Right forelimb (tissue), 1 donor: ENCODE results near the gene CD36.

Experiments
- DNase-seq: peaks from one replicate; pipeline ENCODE4 v3.0.0-alpha.2; 2018

The CD36 gene

DNA sequence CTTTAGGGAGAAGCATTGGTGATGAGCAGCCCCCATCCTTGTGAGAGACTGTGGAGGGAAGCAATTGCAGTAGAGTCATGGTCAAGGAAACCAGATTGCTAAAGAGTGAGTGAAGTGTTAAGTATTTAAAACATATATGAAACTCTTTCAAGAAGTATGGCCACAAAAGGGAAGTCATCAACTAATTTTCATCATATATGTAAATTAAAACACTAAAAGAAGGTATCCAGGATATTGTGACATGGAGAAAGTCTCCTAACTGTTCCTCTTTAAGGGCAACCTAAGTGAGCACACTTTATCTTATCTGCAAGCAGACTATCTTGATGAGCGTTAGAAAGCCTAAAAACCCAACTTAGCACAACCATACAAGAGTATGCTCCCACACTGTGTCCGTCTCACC lies 69.7 kb downstream of the CD36 start:
- no peak for DNase-seq

DNA sequence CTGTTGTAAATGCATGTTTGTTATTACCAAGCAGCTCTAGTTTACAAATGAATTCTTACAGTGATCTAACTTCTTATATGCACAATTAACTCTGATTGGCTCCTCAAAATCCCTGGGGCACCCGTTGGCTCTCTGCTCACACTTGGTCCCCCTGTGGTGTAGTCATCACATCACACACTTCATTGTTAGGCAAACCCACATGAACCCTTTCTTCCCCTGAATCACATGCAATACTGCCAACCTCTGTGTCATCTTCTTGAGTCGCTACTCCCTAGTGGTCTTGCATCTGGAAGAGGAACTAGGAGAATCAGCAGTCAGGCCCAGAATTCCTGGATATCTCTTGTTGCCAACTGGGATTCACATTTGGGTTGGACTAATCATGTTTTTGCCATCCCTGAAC lies 73.1 kb downstream of the CD36 start:
- DNase-seq, result peak; percentile 68

DNA sequence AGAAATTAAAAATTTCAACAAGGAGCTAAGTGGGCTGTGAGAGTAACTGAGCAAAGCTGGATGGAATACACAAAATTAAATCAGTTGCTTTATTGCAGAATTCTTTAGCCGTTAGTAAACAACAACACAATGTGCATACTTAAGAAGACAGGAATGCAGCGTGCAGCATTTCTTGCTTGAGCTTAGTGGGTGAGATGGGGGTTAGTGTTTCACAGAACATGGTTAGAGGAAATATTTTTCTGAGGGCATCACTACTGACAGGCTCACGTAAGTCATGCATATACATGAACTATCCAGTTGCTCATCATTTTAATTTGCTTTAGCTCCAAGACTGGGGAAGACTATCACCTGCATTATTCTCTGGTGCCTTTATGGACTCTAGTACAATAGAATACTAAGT lies 80.8 kb downstream of the CD36 start:
- DNase-seq, result no peak

DNA sequence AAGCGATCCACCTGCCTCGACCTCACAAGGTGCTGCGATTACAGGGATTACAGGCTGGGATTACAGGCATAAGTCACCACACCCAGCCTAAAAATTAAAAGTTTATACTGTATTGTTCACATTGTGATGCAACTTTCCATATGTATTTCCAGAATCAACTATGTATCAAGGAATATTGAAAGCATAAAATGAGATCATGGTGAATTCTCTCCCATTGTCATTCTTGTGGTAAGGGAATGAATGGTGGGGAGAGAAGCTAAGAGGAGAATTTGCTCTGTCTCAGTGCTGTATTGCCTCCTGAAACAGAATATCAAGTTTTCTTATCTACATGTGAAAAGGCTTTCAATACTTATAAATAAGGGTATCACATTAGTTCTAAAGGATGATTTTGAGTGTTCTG lies 81.7 kb downstream of the CD36 start:
- DNase-seq, result no peak

DNA sequence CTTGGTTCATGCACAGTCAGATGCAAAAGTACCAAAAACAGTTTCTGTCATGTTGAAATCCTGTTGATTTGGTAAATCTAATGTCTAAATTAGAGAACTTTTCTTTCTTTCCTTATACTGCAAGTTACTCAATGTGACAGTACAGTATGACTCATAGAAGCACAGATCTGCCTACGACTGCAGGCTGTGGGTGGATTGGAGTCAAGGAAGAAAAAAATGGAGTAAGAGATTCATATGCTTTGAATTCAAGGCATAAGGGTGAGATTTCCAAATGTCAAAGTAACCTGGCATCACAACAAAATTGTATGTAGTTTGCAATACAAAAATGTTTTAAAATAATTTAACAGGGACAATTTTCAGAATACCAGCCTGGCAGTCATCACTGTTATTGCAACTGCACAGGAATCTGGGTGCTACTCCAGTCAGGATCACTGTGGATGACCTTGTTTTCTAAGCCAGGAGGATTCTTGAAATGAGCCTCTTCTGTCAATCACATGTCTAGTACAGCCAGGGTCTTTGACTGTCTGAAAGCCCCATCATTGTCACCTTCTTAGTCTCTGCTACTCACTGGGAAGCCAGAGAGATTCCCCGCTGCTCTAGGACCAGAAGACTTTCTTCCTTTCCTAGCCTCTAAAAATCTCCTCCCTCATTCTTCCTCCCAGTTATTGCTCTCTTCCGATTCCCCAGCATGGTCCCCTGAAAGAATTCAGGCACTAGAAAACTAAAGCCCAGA lies 83.6 kb downstream of the CD36 start:
- DNase-seq, result no peak

DNA sequence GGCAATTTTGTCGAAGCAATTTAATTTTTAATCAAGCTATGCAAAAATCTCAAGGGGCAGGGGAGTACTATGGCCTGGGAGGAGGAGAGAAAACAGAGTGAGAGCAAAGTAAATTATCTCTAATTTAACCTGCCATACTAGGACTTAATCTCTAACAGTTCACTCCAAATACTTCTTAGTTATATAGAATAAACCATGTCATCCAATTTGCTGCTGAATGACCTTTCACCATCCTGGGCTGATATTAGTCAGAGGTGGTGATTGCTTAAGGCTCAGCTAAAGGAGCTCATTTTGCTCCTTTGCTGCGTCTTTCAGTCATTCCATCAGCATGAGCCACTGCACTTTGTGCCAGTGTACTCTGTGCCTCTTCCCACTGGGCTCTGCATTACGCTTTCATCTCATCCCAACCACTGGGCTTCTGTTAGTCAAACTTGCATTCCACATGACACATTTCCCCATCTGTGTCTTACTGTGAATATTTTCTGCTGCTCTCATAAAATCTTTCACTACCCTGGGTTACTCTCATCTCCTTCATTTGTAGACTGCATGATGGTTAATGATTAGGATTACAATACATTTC lies 84.3 kb downstream of the CD36 start:
- no peak for DNase-seq

DNA sequence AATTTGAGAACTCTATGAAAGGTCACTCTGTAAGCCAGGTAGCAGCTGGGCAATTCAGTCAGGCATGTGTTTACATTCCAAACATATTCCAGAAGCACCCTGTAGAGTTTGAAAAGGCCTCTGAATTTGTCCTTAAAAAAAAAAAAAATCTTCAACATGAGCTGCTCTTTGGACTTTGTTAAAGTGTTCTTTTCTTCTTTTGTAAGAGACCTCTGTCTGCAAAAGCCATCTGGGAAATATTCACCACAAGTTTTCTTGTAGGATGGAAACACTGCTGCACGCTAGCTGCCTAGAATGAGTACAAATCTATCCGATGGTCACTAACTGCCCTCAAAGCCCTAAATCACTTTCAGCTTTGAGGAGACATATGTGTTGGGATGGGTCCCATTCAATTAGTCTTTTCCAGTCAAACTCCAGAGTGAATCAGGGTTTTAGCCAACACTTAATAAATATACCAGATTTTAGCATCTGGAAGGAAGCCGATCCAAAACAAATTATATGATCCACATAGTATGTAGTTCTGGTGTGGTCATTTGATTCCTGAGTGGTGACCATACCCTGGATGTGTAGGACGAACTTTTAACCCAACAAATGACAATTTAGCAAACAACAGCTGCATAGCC lies 85.9 kb downstream of the CD36 start:
- no peak for DNase-seq

DNA sequence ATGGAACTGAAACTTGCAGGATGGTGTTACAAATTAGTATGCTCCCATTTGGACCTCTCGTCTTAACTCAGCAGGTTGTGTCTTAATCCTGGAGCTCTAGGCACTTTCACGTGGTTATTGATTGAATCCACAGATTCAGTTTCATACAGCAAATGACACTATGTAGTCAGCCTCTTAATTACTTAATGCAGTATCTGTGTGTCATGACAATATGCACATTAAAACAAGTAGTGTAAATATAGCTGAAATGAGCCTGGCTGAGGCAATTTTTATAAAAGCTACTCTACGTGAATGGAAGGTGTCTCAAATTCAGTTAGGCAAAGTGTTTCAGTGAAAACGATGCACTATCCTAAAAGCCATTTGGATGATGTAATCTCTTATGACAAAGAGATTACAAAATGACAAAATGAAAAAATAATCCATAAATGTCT lies 86.8 kb downstream of the CD36 start:
- DNase-seq, result no peak
